ENCODE data around the gene NPTX1. TPM values are rescaled to one million over a fixed set of nuclear protein-coding genes. Genes with fewer than 3 reads are reported as not detected.

NPTX1 gene
- total and polyA plus RNA-seq, 2 of the 13 experiments (the other 11 are each of a cell fraction or from before 2014, with no cell fraction given): 0.01 TPM; not detected in 1

- TF ChIP-seq DNMT1 (CRISPR knock-in tag; IDR thresholded peaks at IDR 0.05): no peak
- no peak for TF ChIP-seq DDIT3 (CRISPR knock-in tag; IDR thresholded peaks at IDR 0.05)
- 0 out of 2 replicates have a peak, but pooled peaks have one; percentile 8 for TF ChIP-seq FOXJ3 (CRISPR knock-in tag; IDR thresholded peaks at IDR 0.05; ENCODE audit: borderline replicate concordance)
- no peak for TF ChIP-seq ZBTB44 (CRISPR knock-in tag; IDR thresholded peaks at IDR 0.05)
- TF ChIP-seq PLSCR1 (CRISPR knock-in tag; IDR thresholded peaks at IDR 0.05; ENCODE audit: borderline replicate concordance): no peak
- no peak; the same call in 1 of the 2 replicates for TF ChIP-seq UBTF (CRISPR knock-in tag; IDR thresholded peaks at IDR 0.05)
- no peak for TF ChIP-seq SCMH1 (CRISPR knock-in tag; IDR thresholded peaks at IDR 0.05; ENCODE audit: borderline replicate concordance)
- TF ChIP-seq ZNF775 (CRISPR knock-in tag; IDR thresholded peaks at IDR 0.05; ENCODE audit: borderline replicate concordance): no peak; the same call in 1 of the 2 replicates
- TF ChIP-seq HMGXB4 (CRISPR knock-in tag; IDR thresholded peaks at IDR 0.05; ENCODE audit: borderline replicate concordance in 1 of 2, low read depth in 1 of 2): no peak
- TF ChIP-seq MED8 (CRISPR knock-in tag; IDR thresholded peaks at IDR 0.05; ENCODE audit: insufficient replicate concordance): no peak
- TF ChIP-seq MNT (IDR thresholded peaks at IDR 0.05): no peak
- TF ChIP-seq ZNF570 (CRISPR knock-in tag; IDR thresholded peaks at IDR 0.05; ENCODE audit: borderline replicate concordance): no peak
- TF ChIP-seq KLF11 (CRISPR knock-in tag; IDR thresholded peaks at IDR 0.05): no peak
- no peak; the same call in 1 of the 2 replicates for TF ChIP-seq GLI4 (CRISPR knock-in tag; IDR thresholded peaks at IDR 0.05; ENCODE audit: borderline replicate concordance)
- no peak for TF ChIP-seq KLF15 (CRISPR knock-in tag; IDR thresholded peaks at IDR 0.05; ENCODE audit: borderline replicate concordance)
- TF ChIP-seq KAT8 (CRISPR knock-in tag; IDR thresholded peaks at IDR 0.05): no peak
- peak; percentile 3; the same call in 1 of the 2 replicates for TF ChIP-seq ZNF264 (CRISPR knock-in tag; IDR thresholded peaks at IDR 0.05)
- TF ChIP-seq ZNF652 (CRISPR knock-in tag; IDR thresholded peaks at IDR 0.05; ENCODE audit: borderline replicate concordance, low read depth): no peak
- no peak for TF ChIP-seq NAIF1 (CRISPR knock-in tag; IDR thresholded peaks at IDR 0.05; ENCODE audit: borderline replicate concordance)
- TF ChIP-seq TEAD2 (CRISPR knock-in tag; IDR thresholded peaks at IDR 0.05): no peak
- TF ChIP-seq KMT2A (CRISPR knock-in tag; IDR thresholded peaks at IDR 0.05): peak; percentile 59; the same call in 1 of the 2 replicates
Measured at GRCh38 chr17:80453998-80454556, 22.3 kb downstream of the NPTX1 start (continued).
